NCI-H460 (cell line): ENCODE measurements around the gene ANO6. TPM values are rescaled to one million over a fixed set of nuclear protein-coding genes. Genes with fewer than 3 reads are reported as not detected.

Experiments used
- DNase-seq: peaks from one replicate; pipeline ENCODE4 v3.0.0-alpha.2; 2016; ENCODE audit warnings: low read depth; ENCODE audit errors: extremely low read depth
- total RNA-seq: library from RNA; depleted of rRNA; stranded (reverse); fragments of >200 nt; shearing (Covaris generic); gene quantifications from 2 replicates; pipeline ENCODE4 v1.2.3, GENCODE V29; 2014

The ANO6 gene
- total RNA-seq, 1 experiment from 2014 or later, result 66.8 TPM

DNA sequence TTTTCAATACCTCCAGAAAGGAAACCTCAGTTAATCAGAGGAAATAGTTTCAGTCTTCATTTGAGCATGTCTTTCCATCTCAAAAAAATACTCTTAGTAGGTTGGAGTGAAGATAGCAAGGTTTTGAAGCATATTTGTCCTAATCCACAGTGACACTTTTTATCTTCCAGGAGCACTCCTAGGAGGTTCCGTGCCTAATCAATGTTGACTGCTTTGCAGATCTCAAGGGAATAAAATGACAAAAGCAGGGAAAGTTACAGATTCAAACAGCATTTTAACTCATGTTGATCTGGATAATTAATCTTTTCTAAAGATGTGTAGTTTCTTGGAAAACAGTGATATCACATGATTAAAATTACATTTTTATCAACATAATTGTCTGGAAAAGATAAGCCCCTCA, 213.9 kb downstream of the ANO6 start:
- DNase-seq, result no peak

GRCh38 chr12:45431126-45431525, 215.2 kb downstream of the ANO6 start:
- DNase-seq, result no peak

GRCh38 chr12:45432710-45433109, 216.8 kb downstream of the ANO6 start:
- no peak for DNase-seq

- no peak for DNase-seq
These were observed 217.6 kb downstream of the ANO6 start for GRCh38 chr12:45433441-45433868.

- no peak for DNase-seq
These were observed 218.2 kb downstream of the ANO6 start for GRCh38 chr12:45434094-45434493.

GRCh38 chr12:45435945-45436710, 220.2 kb downstream of the ANO6 start:
- no peak for DNase-seq

DNA sequence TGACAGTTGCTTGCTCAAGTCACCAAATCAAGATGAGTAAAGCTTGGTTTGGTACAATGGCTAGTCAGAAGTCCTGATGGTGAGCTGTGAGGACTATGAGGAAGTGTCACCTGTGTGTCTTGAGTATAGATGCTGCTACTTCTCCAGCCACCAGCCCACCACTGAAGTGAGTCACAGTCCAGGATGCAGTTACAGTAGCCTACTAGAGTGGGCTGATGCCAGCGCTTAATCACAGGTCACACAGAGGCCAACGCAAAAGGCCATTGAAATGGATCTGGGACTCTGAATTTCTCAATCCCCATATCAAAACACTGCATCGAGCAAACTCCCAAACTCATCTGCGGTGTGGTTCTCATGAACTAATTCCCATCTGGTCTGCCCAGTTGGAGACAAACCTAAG, 223.1 kb downstream of the ANO6 start:
- DNase-seq, result no peak

DNA sequence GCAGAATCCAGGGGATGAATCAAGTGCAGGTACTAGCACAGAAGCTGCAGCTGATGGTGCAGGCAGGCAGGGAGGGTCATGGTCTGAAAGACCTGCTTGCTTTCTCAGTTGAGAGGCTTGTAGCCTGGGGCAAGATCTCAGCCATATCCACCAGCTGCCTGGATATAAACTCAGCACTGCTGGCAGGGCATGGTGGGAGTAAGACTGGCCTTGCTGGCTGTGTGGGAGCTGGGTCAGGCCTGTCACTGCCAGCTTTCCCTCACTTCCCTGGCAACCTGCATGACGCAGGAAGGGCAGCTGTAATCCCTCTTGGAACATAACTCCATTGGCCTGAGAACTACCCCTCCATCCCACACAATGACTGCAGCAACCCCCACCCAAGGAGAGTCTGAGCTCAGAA, 230.1 kb downstream of the ANO6 start:
- no peak for DNase-seq

GRCh38 chr12:45458238-45458637, 242.3 kb downstream of the ANO6 start:
- no peak for DNase-seq

GRCh38 chr12:45458854-45459807, 243.2 kb downstream of the ANO6 start:
- no peak for DNase-seq

- DNase-seq, result no peak
These were observed 246.6 kb downstream of the ANO6 start for GRCh38 chr12:45462506-45462905.

DNA sequence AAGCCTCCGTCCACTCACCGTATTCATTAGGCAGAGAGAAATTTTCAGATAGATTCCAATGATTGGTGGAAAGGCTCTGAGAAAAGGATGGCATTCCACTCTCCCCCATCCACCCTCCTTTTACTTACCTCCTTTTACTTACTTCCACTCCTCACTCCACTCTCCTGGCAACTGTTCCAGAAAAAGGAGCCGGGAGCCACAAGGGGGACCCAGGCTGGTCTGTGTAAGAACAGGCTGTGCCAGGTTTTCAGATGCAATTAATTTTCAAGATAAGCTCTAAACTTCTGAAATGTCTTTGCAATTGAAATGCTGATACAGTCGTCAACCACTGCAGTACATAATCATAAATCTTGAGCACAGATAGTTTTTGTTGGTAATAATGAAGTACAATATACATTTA, 248.8 kb downstream of the ANO6 start:
- DNase-seq, result no peak

DNA sequence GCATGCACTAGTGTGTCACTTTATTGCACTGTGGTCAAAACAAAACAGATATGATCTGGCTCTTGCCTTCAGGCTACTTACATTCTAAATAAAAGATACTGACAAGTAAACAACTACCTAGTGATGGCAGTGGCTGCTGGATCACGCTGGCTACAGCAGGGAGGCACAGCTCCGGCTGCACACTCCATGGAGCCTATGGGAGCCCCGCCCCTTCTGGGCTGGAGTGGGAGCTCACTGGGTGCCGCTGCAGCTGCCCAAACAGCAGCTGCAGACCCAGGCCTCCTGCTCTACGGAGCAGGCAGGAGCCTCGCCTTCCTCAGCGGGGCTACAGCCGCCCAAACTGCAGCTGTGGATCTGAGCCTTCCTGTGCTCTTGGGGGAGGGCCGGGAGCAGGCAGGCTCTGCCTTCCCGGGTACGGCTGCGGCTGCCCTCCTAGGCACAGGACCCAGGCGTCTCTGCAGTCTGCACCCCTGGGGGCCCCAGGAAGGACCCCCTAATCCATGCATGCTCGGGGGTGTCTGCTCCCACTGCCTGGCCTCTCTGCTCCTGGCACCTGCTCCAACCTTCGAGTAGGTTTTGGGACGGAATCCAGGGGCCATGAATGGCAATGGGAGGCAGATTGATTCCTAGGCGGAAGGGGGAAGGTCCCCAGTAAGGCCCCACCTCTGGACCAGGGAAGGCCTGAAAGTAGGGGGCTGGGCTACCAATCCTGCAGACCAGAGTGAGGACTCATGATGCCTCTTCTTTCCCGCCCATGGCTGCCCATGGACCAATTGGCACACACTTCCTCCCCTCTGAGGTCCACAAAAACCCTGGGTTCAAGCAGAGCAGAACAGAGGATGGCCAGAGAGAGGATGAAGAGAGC, 253.1 kb downstream of the ANO6 start:
- no peak for DNase-seq

- no peak for DNase-seq
These were observed 254.0 kb downstream of the ANO6 start for GRCh38 chr12:45469902-45470301.

DNA sequence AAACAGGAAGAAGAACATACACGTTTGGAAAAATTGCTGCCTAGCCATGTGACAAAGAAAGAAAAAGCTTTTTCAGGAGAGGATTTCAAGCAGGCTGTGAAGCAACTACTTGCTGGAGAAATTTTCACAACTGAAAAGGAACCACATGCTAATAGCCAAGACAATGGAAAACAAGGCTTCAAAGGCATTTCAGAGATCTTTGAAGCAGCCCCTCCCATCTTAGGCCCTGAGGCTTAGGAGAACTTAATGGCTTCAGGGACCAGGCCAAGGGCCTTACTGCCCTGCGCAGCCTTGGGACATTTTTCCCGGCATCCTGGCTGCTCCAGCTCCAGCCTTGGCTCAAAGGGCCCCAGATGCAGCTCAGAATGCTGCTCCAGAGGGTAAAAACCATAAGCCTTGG, 257.7 kb downstream of the ANO6 start:
- no peak for DNase-seq

GRCh38 chr12:45475594-45475993, 259.7 kb downstream of the ANO6 start:
- no peak for DNase-seq

DNA sequence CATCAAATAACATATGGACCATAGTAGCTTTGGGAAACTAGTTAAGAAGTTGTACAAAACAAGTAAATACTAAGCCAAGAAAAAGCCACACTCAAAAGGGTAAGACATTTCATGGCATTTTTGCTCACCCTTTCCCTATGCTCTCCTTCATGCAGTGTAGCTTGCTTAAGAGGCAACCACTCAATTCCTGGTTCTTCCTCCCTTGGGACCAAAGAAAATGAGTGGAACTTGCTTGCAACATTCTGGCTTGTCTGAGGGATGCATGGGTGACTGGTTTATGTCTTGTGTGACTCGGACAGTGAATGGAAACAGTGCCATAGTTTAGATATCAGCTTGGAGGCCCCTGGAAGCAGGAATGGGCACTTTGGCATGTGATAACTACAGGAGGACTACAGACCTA, 261.6 kb downstream of the ANO6 start:
- DNase-seq, result no peak

DNA sequence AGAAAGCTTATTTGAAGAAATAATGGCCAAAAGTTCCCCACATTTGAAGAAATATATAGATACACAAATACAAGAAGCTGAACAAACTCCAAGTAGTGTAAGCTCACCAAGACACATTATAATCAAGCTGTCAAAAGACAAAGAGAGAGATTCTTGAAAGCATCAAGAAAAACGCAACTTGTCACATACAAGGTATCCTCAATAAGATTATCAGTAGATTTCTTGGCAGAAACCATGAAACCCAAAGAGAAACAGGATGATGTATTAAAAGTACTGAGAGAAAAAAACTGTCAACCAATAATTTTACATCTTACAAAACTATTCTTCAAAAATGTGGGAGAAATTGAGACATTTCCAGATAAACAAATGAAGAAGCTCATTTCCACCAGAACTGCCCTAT, 263.0 kb downstream of the ANO6 start:
- DNase-seq, result no peak

DNA sequence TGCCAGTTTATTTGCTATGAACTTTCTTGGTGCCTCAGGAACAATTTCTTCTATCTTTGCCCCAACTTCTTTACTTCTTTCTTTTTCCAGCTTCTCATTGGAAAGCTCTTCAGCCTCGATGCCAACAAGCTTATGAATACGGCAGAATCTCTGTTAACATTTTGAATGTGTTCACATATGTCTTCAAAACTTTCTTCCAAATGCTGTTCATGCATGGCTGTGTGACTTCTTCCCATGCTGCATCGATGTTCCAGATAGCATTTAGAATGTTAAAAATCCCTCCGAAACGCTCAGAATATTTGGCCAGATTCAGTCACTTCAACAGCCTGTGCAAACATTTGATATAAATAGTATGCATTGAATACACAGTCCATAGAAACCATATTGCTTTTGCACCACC, 265.9 kb downstream of the ANO6 start:
- DNase-seq, result no peak

DNA sequence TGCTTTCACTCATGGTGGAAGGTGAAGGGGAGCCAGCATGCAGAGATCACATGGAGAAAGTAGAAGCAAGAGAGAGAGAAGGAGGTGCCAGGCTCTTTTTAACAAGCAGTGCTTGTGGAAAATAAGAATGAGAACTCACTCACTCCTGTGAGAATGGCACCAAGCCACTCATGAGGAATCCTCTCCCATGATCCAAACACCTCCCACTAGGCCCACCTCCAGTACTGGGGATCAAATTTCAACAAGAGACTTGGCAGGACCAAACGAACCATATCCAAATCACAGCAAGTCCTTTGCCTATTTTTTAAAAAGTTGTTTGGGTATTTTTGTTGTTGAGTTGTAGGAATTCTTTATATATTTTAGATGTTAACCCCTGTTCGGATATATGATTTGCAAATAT, 267.7 kb downstream of the ANO6 start:
- DNase-seq, result no peak
